SIG-M5 (cell line): Measurements from ENCODE around the gene HAUS8.

Source experiments
- DNase-seq: peaks from one replicate; lab custom pipeline; 2025; lab: John Stamatoyannopoulos, UW

The HAUS8 gene

DNA sequence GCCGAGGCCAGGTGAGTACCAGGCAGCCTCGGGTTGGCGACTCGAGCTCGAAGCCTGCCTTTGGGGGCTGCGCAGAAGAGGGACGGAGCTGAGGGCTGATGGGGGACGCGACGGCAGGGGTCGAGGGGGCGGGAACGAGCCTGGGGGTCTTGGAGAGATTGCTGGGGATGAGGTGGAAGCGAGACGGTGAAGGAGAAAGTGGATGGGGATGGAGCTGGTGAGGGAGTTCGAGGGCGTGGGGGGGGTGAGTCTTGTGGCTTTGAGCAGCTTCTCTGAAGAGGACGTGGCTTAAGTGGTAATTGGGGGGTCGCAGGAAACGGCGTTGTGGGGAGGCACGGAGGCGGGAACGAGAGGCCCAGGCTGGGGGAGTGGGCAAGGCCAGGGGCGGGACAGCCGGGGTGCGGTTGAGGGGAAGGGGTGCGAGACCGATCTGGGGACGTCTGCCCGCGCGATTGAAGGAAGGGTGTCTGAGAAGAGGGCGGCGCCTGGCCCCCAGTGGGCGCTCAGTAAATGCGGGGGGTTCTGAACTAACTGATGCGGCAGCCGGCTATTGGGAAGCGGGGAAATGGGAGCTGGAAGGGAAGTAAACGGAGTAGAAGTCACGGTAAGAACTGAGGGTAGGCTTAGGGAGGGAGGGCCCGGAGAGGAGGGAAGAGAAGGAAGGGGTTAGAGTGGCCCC is 751 bp upstream of the HAUS8 start:
- DNase-seq, result no peak

DNA sequence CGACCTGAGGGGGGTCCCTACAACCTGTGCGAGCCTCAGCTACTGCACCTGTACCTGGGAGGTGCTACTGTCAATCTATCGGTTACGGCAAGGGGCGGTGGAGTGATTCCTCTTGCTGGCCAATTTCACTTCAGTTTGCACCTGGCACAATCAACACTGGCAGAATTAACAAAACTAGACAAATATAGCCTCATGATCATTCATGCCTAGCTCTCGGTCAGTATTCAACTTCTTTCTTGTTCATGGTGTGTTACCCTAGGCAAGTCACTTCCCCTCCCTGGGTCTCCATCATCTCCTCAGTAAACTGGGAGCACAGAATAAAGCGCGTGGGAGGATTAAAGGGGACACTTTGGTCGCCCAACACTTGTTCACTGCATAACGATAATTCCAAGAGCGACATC is 618 bp downstream of the HAUS8 start:
- no peak for DNase-seq

DNA sequence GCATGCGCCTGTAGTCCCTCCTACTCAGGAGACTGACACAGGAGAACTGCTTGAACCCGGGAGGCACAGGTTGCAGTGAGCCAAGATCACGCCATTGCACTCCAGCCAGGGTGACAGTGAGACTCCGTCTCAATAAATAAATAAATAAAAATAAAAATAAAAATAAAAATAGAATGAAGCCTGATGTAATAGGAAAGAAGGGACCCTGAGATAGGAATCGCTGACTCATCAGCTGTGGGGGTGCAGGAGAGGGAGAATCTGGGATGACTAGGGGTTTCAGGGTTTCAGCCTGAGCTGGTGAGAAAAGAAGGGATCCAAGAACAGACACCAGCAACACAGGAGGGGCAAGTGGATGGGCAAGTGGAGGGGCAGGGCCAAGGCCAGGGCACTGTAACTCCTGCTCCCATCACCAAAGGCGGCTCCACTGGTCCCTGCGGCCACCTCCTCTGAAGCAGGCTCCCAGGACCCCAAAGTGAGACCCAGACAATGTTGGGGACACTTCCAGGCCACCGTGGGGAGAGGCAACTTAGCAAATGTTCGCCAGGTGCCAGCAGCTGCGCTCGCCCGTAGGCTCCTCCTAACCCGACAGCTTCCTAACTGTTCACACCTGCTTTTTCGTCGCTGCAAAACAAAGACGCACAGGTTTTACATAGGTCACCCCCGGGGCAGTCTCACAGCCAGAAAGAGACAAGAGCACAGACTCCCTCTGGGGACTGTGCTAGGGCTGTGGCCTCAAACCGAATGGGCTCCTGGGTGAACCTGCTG is 1.2 kb downstream of the HAUS8 start:
- DNase-seq, result no peak

DNA sequence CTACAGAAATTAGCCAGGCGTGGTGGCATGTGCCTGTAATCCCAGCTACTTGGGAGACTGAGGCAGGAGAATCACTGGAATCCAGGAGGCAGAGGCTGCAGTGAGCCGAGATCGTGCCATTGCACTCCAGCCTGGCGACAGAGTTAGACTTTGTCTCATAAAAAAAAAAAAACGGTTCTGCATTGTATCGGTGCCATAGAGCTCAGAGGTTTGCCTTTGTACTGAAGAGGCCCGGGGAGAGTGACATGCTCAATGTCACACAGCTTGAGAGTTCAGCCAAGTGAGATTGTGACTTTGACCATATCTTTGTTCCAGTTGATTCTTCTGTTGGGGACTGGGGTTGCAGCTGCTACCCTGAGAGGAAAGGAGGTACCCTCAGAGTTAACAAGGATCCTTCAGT is 4.3 kb downstream of the HAUS8 start:
- DNase-seq, result no peak

DNA sequence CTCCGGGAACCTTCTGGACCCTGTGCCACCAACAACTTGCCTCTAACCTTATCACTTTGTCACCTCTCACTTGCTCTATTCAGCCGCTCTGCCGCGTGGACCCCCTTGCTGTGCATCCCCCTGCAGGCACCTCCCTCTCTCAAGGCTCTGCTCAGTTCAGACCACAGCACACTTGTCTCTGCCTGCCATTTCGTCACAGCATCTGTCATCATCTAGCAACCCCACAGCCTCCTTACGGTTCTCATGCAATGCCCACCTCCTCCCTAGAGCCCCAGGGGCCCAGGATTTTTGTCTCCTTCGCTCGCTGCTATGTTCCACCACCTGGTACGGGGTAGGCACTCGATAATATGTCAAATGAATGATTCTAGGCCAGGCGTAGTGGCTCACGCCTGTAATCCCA is 4.8 kb downstream of the HAUS8 start:
- DNase-seq, result no peak

DNA sequence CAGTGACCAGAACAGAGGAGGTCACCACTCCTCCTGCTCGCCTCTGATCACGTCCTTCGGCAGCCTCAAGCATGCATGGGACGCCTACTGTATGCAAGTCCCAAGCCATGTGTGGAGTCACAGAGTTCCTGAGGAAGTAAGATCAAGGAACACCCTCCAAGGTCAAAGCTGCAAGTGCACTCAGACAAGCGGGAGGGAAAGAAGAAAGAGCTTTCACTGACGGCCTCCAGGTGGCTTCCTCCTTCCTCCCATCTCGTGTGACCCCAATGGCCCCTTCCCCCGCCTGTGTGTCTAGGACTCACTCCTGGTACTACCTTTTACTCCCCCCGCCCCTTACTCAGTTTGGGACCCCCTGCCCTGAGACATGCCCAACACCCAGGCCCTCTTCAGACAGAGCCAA is 6.1 kb downstream of the HAUS8 start:
- no peak for DNase-seq

DNA sequence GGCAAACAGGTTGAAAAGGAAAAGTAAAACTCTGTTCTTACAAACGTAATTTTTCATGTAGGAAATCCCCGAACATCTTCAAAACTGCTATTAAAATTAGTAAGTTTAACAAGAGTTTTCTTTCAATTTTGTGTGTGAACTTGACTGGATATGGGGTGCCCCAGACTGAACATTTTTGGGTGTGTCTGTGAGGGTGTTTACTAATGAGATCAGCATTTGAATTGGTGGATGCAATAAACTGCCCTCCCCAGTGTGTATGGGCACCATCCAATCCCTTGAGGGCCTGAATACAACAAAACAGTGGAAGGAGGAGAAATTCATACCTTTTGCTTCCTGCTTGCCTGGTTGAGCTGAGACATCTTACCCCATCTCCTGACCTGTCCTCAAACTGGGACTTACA is 11.8 kb downstream of the HAUS8 start:
- no peak for DNase-seq

DNA sequence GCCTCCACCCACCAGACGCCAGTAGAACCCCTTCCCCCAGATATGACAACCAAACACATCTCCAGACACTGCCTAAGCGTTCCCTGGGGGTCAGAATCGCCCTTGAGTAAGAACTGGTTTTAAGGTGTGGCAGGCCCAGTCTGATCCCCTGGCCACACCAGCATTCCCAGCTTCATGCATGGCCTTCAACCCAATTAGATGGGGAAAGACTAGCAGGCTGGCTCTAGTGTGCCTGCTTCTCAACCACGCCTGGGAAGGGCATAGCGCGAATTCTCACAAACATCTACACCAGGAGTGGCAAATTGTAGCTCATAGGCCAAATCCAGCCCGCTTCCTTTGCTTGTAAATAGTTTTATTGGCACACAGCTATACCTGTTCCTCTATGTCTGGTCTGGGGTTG is 13.6 kb downstream of the HAUS8 start:
- DNase-seq, result no peak

DNA sequence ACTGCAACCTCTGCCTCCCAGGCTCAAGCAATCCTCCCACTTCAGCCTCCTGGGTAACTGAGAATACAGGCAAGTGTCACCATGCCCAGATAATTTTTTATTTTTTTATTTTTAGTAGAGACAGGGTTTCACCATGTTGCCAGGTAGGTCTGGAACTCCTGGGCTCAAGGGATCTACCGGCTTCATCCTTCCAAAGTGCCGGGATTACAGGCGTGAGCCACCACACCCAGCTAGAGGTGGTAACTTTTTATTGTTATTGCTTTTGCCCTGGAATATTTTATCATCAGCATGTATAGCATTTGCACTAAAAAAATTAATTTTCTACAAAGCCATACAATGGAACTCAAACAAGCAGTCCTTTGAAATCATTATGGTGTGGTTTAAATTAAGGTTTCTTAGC is 14.0 kb downstream of the HAUS8 start:
- DNase-seq, result no peak

DNA sequence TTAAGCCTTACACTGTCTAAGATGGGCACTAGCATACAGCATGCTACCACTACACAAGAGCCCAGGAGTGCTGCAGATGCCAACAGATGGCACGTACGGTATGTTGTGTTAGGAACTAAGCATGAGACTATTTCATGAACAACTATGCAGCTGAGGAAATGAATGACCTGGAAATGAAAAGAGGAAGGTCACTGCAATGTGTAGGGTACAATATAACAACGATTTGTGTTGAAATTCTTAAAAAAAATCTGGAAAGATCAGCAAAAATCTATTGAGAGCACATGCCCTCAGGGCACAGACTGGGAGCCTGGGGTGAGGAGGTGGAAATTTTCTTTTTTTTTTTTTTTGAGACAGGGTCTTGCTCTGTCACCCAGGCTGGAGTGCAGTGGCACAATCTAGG is 14.4 kb downstream of the HAUS8 start:
- DNase-seq, result no peak

DNA sequence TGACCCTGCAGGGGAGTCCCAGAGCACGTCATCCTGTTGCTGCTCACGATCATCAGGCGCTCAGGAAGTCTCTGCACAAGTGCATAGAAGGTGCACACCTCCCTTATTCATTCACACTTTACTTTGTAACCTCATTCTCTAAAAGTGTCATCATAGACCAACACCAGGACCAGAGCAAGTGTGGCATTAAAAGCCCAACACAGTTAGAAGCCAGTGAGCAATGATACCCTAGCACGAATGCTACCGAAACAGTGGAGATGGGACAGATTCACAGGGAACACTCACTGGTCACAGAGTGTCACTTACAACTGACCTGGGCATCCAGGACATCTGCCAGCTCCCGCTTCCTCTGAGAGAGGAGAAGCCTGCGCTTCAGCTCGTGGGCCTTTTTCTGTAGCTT is 17.0 kb downstream of the HAUS8 start:
- DNase-seq, result no peak

DNA sequence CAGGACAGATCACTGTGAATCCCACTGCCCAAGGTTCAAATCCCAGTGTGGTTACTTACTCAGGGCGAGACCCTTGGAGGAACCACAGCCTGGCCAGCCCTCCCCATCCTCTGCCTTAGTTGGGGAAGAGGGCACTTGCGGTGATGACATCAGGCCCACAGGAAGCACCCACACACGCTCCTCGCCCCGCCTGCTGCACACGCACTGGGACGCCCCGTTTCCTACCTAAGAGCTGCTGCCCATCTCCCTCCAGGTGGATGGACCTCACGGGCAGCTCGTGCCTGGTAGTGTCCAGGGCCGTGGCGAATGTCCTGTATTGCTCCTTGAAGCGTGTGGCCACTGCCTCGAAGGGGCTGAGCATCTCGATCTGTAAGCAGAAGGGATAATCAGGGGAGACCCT is 19.6 kb downstream of the HAUS8 start:
- DNase-seq, result no peak

DNA sequence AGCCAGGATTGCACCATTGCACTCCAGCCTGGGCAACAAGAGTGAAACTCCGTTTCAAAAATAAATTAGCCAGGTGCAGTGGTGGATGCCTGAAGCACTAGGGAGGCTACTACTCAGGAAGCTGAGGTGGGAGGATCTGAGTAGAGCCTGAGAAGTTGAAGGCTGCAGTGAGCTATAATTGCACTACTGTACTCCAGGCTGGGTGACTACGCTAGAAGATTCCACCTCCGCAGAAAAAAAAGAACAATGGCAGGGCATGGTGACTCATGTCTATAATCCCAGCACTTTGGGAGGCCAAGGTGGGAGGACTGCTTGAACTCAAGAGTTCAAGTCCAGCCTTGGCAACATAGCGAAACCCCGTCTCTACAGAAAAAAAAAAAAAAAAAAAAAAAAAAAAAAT is 20.5 kb downstream of the HAUS8 start:
- no peak for DNase-seq

DNA sequence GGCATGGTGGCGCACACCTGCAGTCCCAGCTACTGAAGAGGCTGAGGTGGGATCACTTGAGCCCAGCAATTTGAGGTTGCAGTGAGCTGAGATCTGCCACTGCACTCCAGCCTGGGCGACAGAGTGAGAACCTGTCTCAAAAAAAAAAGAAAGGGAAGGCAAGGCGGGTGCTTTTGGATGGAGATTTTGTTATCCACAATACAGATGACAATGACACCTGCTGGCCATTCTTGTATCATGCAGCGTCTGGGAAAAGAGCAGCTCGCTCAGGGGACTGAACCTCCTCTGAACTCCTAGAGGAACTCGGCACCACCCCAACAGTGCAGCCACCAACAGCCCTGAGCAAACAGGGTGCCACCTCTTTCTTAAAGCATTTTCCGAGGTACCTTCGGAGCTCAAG is 22.8 kb downstream of the HAUS8 start:
- no peak for DNase-seq

DNA sequence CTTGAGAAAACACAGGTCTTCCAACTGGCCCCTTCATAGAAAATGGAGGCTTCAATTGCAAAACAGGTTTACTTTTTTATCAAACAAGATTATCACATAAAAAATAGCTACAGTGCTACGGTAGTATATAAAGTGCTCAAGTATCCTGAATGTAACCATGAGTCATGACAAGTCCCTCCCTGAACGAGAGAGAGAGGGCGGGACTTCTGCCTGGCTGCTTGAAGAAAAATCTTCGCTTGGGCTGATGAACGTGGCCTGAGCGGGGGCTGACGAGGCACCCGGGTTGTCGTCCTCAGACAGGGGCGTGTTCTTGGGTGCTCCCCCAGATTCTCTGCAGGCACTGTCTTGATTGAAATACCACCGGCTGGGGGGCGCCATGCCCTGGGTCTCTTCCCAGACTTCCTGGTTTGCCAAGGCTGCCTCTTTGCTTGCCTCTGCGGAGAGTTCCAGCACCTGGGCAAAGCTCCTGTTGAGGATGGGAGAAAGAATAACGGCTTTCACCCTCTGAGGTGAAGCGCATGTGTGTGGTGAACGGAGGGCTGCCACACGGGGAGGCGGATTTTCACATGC is 25.5 kb downstream of the HAUS8 start:
- no peak for DNase-seq

DNA sequence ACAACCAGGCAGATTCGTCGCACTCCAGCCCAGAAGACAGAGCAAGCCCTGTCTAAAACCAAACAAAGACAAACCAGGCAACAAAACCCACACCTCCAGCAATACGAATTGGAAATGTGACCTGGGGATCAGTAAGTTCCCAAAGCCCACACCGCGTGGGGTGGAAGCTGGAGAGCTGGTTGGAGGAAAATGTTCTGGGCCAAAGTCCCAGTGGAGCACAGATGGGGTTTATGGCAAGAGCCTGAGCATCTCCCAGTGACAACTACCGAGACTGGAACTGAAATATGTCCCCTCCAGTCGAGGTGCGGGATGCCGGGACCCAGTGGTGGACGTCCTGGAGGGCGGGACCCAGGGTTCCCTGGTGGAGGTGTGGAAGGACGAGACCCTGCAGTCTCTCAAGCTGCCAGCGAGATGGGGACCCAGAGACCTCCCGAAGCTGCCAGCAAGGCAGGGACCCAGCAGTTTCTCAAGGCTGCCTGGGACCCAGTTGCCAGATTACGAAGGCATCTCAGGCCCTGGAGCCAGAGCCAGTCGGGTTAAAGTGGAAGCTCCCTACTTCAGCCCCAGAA is 26.3 kb downstream of the HAUS8 start:
- DNase-seq, result no peak

DNA sequence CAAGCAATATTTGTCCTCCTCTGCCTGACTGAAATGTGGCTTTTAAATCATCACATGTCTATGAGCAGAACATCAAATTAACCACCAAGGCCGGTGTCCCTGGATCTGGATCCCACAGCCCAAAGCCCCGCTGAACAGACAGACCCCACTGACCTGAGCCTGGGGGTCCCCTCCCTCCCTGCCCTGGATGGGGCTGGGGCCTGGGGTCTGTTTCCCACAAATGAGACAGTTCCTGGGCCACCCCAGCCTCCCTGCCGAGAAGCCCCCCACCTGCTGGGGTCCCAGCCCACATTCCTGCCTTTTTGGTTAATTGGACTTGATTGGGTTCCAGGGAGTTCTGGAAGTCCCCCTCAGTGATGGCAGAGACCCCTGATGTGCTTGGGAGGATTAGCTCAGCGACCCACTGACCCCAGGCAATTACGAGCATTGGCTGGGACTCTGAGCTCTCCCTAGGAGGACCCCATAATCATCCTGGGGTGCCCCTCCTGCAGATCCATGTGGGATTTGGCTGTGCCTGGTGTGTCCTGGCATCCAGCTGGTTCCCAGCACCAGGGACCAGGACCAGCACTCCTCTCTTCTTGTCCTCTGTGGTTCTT is 29.2 kb downstream of the HAUS8 start:
- no peak for DNase-seq

DNA sequence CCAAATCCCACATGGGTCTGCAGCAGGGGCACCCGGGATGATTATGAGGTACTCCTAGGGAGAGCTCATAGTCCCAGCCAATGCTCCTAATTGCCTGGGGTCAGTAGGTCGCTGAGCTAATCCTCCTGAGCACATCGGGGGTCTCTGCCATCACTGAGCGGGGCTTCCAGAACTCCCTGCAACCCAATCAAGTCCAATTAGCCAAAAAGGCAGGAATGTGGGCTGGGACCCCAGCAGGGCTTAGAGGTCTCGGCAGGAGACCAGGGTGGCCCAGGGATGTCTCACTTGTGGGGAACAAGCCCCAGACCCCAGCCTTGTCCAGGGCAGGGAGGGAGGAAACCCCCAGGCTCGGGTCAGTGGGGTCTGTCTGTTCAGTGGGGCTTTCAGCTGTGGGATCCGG is 31.5 kb downstream of the HAUS8 start:
- no peak for DNase-seq

DNA sequence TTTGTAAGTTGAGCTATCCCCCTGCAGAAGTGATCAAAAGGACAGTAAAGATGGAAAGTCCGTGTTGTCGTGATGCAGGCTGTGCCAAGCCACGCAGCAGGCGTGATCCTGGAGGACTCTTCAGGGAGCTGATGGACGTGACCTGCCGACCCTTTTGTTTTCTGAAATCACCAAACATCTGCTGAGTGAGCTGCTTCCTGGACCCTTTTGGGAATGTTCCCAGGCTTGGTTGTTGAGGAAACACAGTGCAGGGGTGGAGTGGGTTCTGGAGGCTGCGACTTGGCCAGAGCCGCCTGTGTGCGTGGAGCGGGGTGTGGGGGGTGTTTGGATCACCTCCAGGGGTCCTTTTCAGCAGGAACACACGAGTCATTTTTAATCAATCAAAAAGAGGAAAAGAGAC is 33.3 kb downstream of the HAUS8 start:
- no peak for DNase-seq

DNA sequence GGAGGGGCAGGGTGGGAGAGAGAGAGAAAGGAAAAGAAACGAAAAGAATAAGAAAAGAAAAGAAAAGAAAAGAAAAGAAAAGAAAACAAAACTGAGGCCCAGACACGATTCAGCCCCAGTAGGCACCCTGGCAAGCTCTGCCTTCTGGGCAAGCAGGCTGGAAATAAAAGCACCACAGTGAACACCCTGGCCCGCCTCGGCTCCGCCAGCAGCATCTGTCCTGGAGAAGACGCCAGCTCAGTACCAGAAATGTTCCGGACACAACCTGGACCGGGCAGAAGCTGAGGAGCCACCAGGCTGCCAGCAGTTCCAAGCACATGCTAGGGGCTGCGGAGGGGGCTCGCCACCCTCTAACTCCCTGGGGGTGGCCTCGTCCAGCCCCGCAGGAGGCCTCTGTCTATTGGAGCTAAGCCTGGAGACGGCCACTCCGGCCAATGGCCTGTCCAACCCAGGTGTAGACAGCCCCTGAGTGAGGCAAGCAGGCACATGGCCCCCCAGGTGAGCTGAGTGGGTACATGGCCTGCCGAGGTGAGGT is 37.2 kb downstream of the HAUS8 start:
- no peak for DNase-seq

DNA sequence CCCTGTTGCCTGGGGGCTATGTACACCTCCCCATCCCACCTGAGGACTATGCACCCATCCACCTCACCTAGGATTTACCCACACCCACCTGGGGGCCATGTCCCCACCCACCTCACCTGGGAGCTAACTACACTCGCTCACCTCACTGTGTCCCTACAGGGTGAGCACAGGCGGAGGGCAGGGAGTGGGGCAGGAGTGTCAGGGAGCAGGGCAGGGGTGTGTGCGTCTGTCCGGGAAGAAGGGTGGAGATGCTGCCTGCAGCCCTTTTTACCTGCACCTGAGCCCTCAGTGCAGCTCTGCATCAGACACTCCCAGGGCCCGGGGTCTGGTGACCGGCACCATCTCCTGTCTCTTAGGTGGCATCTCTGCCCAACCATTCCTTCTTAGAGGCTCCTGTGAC is 38.1 kb downstream of the HAUS8 start:
- DNase-seq, result no peak

DNA sequence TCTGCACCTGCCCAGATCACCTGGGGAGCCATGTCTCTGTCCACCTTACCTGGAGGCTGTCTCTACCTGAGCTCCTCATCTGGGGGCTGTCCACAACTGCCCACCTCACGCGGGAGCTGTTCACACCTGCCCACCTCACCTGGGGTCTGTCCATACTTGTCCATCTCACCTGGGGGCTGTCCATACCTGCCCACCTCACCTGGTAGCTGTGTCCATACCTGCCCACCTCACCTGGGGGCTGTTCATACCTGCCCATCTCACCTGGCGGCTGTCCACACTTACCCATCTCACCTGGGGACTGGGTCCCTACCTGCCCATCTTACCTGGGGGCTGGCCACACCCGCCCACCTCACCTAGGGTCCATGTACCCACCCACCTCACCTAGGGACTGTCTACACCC is 38.6 kb downstream of the HAUS8 start:
- no peak for DNase-seq
